ENCODE results near the gene PRRG1. TPM values are rescaled to one million over a fixed set of nuclear protein-coding genes. Genes with fewer than 3 reads are reported as not detected.

The PRRG1 gene
- total and polyA plus RNA-seq, 4 experiments from 2014 or later = not detected

GRCh38 chrX:37378830-37379229, 29.7 kb downstream of the PRRG1 start:
- H3K4me3 Mint-ChIP-seq = no peak overlapping the region
- POLR2A ChIA-PET (ENCODE audit: partially characterized antibody) = no interaction called here

GRCh38 chrX:37380256-37380655, 31.1 kb downstream of the PRRG1 start:
- H3K27me3 ChIP-seq (ENCODE audit: insufficient read depth, low read length) = no peaks in the 10 kb centered on the region
- Mint-ChIP-seq H3K27me3 (no peaks in the 10 kb centered on the region), H3K36me3 (no peaks in the 10 kb centered on the region), H3K4me3 (no peak overlapping the region), H3K4me1 (no peaks in the 10 kb centered on the region), H3K9me3 (peaks cover 0 to 2% (median 0%) of the 10 kb centered on the region in 8 donors), H3K27ac (no peak overlapping the region)
- DNase-seq = no peak
- no peak overlapping the region for H3K4me3 ChIP-seq (ENCODE audit: low read length in 2 of 2)
- no peaks in the 10 kb centered on the region for H3K4me1 ChIP-seq (ENCODE audit: insufficient read depth, low read length)
- no peak overlapping the region for H3K27ac ChIP-seq (ENCODE audit: low read depth, low read length)
- POLR2A ChIA-PET (ENCODE audit: partially characterized antibody) = no interaction called here
- intact Hi-C loops (cut with micrococcal nuclease) = no loop called here
- CTCF ChIA-PET (ENCODE audit: partially characterized antibody) = no interaction called here
- H3K36me3 ChIP-seq (ENCODE audit: insufficient read depth, low read length) = no peaks in the 10 kb centered on the region
- H3K9me3 ChIP-seq (ENCODE audit: control insufficient read depth in 1 of 2, low read length in 2 of 2) = no peaks in the 10 kb centered on the region

More at GRCh38 chrX:37378830-37379229, 29.7 kb downstream of the PRRG1 start:
- H3K9me3 ChIP-seq (ENCODE audit: control insufficient read depth in 1 of 2, low read length in 2 of 2) = no peaks in the 10 kb centered on the region
- Mint-ChIP-seq H3K27ac (no peak overlapping the region), H3K27me3 (no peaks in the 10 kb centered on the region), H3K4me1 (no peaks in the 10 kb centered on the region), H3K36me3 (no peaks in the 10 kb centered on the region), H3K9me3 (peaks cover 0 to 2% (median 0%) of the 10 kb centered on the region in 8 donors)
- H3K27me3 ChIP-seq (ENCODE audit: insufficient read depth, low read length) = no peaks in the 10 kb centered on the region
- intact Hi-C loops (cut with micrococcal nuclease) = no loop called here
- no peaks in the 10 kb centered on the region for H3K4me1 ChIP-seq (ENCODE audit: insufficient read depth, low read length)
- H3K27ac ChIP-seq (ENCODE audit: low read depth, low read length) = no peak overlapping the region
- CTCF ChIA-PET (ENCODE audit: partially characterized antibody) = no interaction called here
- DNase-seq = no peak
- no peak overlapping the region for H3K4me3 ChIP-seq (ENCODE audit: low read length in 2 of 2)
- H3K36me3 ChIP-seq (ENCODE audit: insufficient read depth, low read length) = no peaks in the 10 kb centered on the region

GRCh38 chrX:37380924-37381323, 31.8 kb downstream of the PRRG1 start:
- no peaks in the 10 kb centered on the region for H3K4me1 Mint-ChIP-seq
- no peak overlapping the region for H3K27ac Mint-ChIP-seq
- no peak for DNase-seq
- Histone ChIP-seq H3K27me3 (ENCODE audit: insufficient read depth, low read length) (no peaks in the 10 kb centered on the region), H3K9me3 (ENCODE audit: control insufficient read depth in 1 of 2, low read length in 2 of 2) (no peaks in the 10 kb centered on the region), H3K36me3 (ENCODE audit: insufficient read depth, low read length) (no peaks in the 10 kb centered on the region), H3K27ac (ENCODE audit: low read depth, low read length) (no peak overlapping the region), H3K4me3 (ENCODE audit: low read length in 2 of 2) (no peak overlapping the region), H3K4me1 (ENCODE audit: insufficient read depth, low read length) (no peaks in the 10 kb centered on the region)
- H3K9me3 Mint-ChIP-seq = peaks cover 0 to 2% (median 0%) of the 10 kb centered on the region in 8 donors
- ChIA-PET POLR2A (ENCODE audit: partially characterized antibody) (no interaction called here), CTCF (ENCODE audit: partially characterized antibody) (no interaction called here)
- no peaks in the 10 kb centered on the region for H3K36me3 Mint-ChIP-seq
- no peaks in the 10 kb centered on the region for H3K27me3 Mint-ChIP-seq
- H3K4me3 Mint-ChIP-seq = no peak overlapping the region
- intact Hi-C loops (cut with micrococcal nuclease) = no loop called here

- intact Hi-C loops (cut with micrococcal nuclease) = no loop called here
- Histone ChIP-seq H3K27me3 (ENCODE audit: insufficient read depth, low read length) (no peaks in the 10 kb centered on the region), H3K4me3 (ENCODE audit: low read length in 2 of 2) (no peak overlapping the region), H3K27ac (ENCODE audit: low read depth, low read length) (no peak overlapping the region), H3K4me1 (ENCODE audit: insufficient read depth, low read length) (no peaks in the 10 kb centered on the region), H3K36me3 (ENCODE audit: insufficient read depth, low read length) (no peaks in the 10 kb centered on the region), H3K9me3 (ENCODE audit: control insufficient read depth in 1 of 2, low read length in 2 of 2) (no peaks in the 10 kb centered on the region)
- CTCF ChIA-PET (ENCODE audit: partially characterized antibody) = no interaction called here
- H3K9me3 Mint-ChIP-seq = peaks cover 0 to 3% (median 0%) of the 10 kb centered on the region in 8 donors
- no peaks in the 10 kb centered on the region for H3K4me1 Mint-ChIP-seq
- no peak for DNase-seq
- no peaks in the 10 kb centered on the region for H3K36me3 Mint-ChIP-seq
- H3K4me3 Mint-ChIP-seq = no peak overlapping the region
- H3K27me3 Mint-ChIP-seq = no peaks in the 10 kb centered on the region
- POLR2A ChIA-PET (ENCODE audit: partially characterized antibody) = no interaction called here
- H3K27ac Mint-ChIP-seq = no peak overlapping the region
These were observed 34.1 kb downstream of the PRRG1 start for GRCh38 chrX:37383313-37383712.

- no peaks in the 10 kb centered on the region for H3K36me3 ChIP-seq (ENCODE audit: insufficient read depth, low read length)
- H3K4me1 ChIP-seq (ENCODE audit: insufficient read depth, low read length) = no peaks in the 10 kb centered on the region
- H3K4me3 Mint-ChIP-seq = no peak overlapping the region
- H3K9me3 ChIP-seq (ENCODE audit: control insufficient read depth in 1 of 2, low read length in 2 of 2) = no peaks in the 10 kb centered on the region
- intact Hi-C loops (cut with micrococcal nuclease) = no loop called here
- H3K27ac ChIP-seq (ENCODE audit: low read depth, low read length) = no peak overlapping the region
- H3K27me3 Mint-ChIP-seq = peaks cover 1 to 4% of the 10 kb centered on the region in 2 donors
- no peaks in the 10 kb centered on the region for H3K27me3 ChIP-seq (ENCODE audit: insufficient read depth, low read length)
- POLR2A ChIA-PET (ENCODE audit: partially characterized antibody) = no interaction called here
- H3K4me3 ChIP-seq (ENCODE audit: low read length in 2 of 2) = no peak overlapping the region
- CTCF ChIA-PET (ENCODE audit: partially characterized antibody) = no interaction called here
- peaks cover 0 to 2% (median 0%) of the 10 kb centered on the region in 8 donors for H3K9me3 Mint-ChIP-seq
- no peak for DNase-seq
- no peaks in the 10 kb centered on the region for H3K36me3 Mint-ChIP-seq
- no peaks in the 10 kb centered on the region for H3K4me1 Mint-ChIP-seq
- H3K27ac Mint-ChIP-seq = no peak overlapping the region
These were observed 39.2 kb downstream of the PRRG1 start for GRCh38 chrX:37388413-37388812.

GRCh38 chrX:37405956-37406355, 56.8 kb downstream of the PRRG1 start:
- CTCF ChIA-PET (ENCODE audit: partially characterized antibody) = no interaction called here

GRCh38 chrX:37407736-37408135, 58.6 kb downstream of the PRRG1 start:
- no peaks in the 10 kb centered on the region for H3K4me1 ChIP-seq (ENCODE audit: insufficient read depth, low read length)
- H3K27me3 ChIP-seq (ENCODE audit: insufficient read depth, low read length) = no peaks in the 10 kb centered on the region
- DNase-seq = no peak
- no peak overlapping the region for H3K27ac Mint-ChIP-seq
- H3K4me3 ChIP-seq (ENCODE audit: low read length in 2 of 2) = no peak overlapping the region
- H3K4me1 Mint-ChIP-seq = no peaks in the 10 kb centered on the region
- H3K9me3 ChIP-seq (ENCODE audit: control insufficient read depth in 1 of 2, low read length in 2 of 2) = no peaks in the 10 kb centered on the region
- H3K4me3 Mint-ChIP-seq = no peak overlapping the region
- ChIA-PET POLR2A (ENCODE audit: partially characterized antibody) (no interaction called here), CTCF (ENCODE audit: partially characterized antibody) (no interaction called here)
- H3K9me3 Mint-ChIP-seq = no peaks in the 10 kb centered on the region
- H3K27me3 Mint-ChIP-seq = no peaks in the 10 kb centered on the region
- H3K27ac ChIP-seq (ENCODE audit: low read depth, low read length) = no peak overlapping the region
- no peaks in the 10 kb centered on the region for H3K36me3 Mint-ChIP-seq
- intact Hi-C loops (cut with micrococcal nuclease) = no loop called here
- no peaks in the 10 kb centered on the region for H3K36me3 ChIP-seq (ENCODE audit: insufficient read depth, low read length)

More at GRCh38 chrX:37405956-37406355, 56.8 kb downstream of the PRRG1 start:
- H3K36me3 Mint-ChIP-seq = no peaks in the 10 kb centered on the region
- H3K9me3 ChIP-seq (ENCODE audit: control insufficient read depth in 1 of 2, low read length in 2 of 2) = no peaks in the 10 kb centered on the region
- H3K4me1 Mint-ChIP-seq = no peaks in the 10 kb centered on the region
- no peak overlapping the region for H3K4me3 ChIP-seq (ENCODE audit: low read length in 2 of 2)
- no peaks in the 10 kb centered on the region for H3K36me3 ChIP-seq (ENCODE audit: insufficient read depth, low read length)
- POLR2A ChIA-PET (ENCODE audit: partially characterized antibody) = no interaction called here
- no peaks in the 10 kb centered on the region for H3K27me3 ChIP-seq (ENCODE audit: insufficient read depth, low read length)
- no peaks in the 10 kb centered on the region for H3K4me1 ChIP-seq (ENCODE audit: insufficient read depth, low read length)
- H3K27ac Mint-ChIP-seq = no peak overlapping the region
- no peak for DNase-seq
- peaks cover 0 to 2% (median 0%) of the 10 kb centered on the region in 8 donors for H3K9me3 Mint-ChIP-seq
- intact Hi-C loops (cut with micrococcal nuclease) = no loop called here
- no peak overlapping the region for H3K4me3 Mint-ChIP-seq
- H3K27me3 Mint-ChIP-seq = no peaks in the 10 kb centered on the region
- no peak overlapping the region for H3K27ac ChIP-seq (ENCODE audit: low read depth, low read length)

- H3K27me3 ChIP-seq (ENCODE audit: insufficient read depth, low read length) = no peaks in the 10 kb centered on the region
- Mint-ChIP-seq H3K36me3 (no peaks in the 10 kb centered on the region), H3K27me3 (no peaks in the 10 kb centered on the region), H3K4me1 (no peaks in the 10 kb centered on the region), H3K27ac (no peak overlapping the region), H3K9me3 (no peaks in the 10 kb centered on the region), H3K4me3 (no peak overlapping the region)
- intact Hi-C loops (cut with micrococcal nuclease) = no loop called here
- DNase-seq = no peak
- no peak overlapping the region for H3K4me3 ChIP-seq (ENCODE audit: low read length in 2 of 2)
- ChIA-PET CTCF (ENCODE audit: partially characterized antibody) (no interaction called here), POLR2A (ENCODE audit: partially characterized antibody) (no interaction called here)
- H3K4me1 ChIP-seq (ENCODE audit: insufficient read depth, low read length) = no peaks in the 10 kb centered on the region
- no peaks in the 10 kb centered on the region for H3K9me3 ChIP-seq (ENCODE audit: control insufficient read depth in 1 of 2, low read length in 2 of 2)
- no peaks in the 10 kb centered on the region for H3K36me3 ChIP-seq (ENCODE audit: insufficient read depth, low read length)
- no peak overlapping the region for H3K27ac ChIP-seq (ENCODE audit: low read depth, low read length)
These were observed 60.1 kb downstream of the PRRG1 start for GRCh38 chrX:37409278-37409677.

All from CD4-positive, alpha-beta memory T cell (primary cell).